Measurements from ENCODE around the gene HNMT.

HNMT gene

DNA sequence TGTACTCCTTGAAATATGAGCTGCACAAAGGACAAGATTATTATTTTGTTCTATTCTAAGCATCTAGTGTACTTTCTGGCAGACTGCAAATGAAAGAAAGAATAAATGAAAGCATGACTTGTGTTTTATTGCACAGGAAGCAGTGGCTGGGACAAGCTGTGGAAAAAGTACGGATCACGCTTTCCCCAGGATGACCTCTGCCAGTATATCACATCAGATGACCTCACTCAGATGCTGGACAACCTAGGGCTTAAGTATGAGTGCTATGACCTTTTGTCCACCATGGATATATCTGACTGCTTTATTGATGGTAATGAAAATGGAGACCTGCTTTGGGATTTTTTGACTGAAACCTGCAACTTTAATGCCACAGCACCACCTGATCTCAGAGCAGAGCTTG, 49.4 kb downstream of the HNMT start:
- DNase-seq (ENCODE audit: low read depth) = no peak
- H3K4me3 ChIP-seq (ENCODE audit: low read depth, low read length) = no peak overlapping the region
- TF ChIP-seq, protein P1, sequence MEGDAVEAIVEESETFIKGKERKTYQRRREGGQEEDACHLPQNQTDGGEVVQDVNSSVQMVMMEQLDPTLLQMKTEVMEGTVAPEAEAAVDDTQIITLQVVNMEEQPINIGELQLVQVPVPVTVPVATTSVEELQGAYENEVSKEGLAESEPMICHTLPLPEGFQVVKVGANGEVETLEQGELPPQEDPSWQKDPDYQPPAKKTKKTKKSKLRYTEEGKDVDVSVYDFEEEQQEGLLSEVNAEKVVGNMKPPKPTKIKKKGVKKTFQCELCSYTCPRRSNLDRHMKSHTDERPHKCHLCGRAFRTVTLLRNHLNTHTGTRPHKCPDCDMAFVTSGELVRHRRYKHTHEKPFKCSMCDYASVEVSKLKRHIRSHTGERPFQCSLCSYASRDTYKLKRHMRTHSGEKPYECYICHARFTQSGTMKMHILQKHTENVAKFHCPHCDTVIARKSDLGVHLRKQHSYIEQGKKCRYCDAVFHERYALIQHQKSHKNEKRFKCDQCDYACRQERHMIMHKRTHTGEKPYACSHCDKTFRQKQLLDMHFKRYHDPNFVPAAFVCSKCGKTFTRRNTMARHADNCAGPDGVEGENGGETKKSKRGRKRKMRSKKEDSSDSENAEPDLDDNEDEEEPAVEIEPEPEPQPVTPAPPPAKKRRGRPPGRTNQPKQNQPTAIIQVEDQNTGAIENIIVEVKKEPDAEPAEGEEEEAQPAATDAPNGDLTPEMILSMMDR (IDR thresholded peaks at IDR 0.05; ENCODE audit: low read depth, low read length, missing control alignments) = no peak
- in situ Hi-C loops (cut with HindIII; ENCODE audit: low sequenced_read_pairs) = no loop called here

DNA sequence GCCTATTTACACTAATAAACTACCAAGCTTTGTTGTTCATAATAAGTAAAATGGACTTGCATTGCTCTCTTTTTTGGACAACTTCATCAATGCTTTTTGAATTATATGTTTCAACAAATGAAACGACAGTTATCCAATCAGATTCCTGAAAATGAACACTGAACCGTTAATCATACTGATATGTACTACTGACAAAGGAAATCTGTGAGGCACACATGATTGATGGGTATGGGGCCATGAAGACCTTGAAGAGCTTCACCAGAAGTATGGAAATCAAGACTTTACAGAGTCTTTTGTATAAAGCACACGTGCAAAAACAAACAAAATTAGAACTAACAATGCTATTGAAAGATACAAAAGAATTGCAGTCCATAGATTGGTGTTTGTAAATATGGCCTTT, 51.2 kb downstream of the HNMT start:
- in situ Hi-C loops (cut with HindIII; ENCODE audit: low sequenced_read_pairs) = no loop called here
- DNase-seq (ENCODE audit: low read depth) = no peak
- TF ChIP-seq, protein P1 (IDR thresholded peaks at IDR 0.05; ENCODE audit: low read depth, low read length, missing control alignments) = no peak
- H3K4me3 ChIP-seq (ENCODE audit: low read depth, low read length) = no peak overlapping the region

DNA sequence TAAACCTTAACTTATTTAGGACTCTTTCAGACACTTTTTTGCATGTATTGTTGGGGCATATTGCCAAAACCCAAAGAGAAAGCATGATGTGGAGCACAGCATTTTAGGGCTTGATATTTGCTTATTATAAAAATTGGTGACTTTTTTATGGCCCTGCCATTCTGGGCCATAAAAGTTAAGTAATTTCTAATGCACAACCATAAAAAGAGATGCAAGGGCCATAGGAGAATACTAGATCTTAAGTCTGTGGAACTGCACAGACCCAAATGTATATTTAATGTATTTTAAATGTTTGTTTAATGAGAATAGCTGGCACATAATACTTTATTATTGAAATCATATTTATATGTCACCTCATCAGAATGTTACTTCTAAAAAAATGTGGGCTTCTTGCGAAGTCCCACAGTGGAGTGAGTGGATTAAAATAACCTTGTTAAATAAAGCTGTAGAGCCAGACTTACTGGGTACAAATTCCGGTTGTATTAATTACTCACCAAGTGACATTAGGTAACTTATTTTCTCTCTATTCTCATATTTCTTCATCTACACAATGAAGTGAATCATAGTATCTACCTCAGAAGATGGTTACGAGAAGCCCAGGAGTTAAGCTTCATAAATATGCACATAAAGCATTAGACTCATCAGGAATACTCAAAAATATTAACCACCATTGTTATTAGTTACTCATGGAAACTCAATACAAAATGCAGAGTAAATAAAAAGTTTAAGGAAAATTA, 52.2 kb downstream of the HNMT start:
- no peak for DNase-seq (ENCODE audit: low read depth)
- no peak overlapping the region for H3K4me3 ChIP-seq (ENCODE audit: low read depth, low read length)
- TF ChIP-seq, protein P1 (IDR thresholded peaks at IDR 0.05; ENCODE audit: low read depth, low read length, missing control alignments) = no peak
- in situ Hi-C loops (cut with HindIII; ENCODE audit: low sequenced_read_pairs) = no loop called here

DNA sequence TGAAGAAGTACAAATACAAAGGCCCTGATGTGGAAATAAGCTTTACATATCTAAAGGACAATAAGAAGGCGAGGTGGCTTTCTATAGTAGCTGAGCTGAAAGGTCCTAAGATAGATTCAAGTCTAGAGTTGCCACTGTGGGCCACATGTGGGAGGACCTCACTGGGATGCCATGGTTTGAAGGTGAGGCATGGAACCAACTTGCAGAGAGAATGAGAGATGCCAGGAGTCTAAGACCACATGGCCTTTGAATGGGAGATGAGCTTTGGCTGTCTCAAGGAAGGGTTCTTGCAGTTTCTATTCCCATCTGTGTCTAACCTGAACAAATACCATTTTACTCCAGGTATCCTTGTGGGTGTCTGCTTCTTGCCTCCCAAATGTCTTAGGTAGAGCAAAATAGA, 53.6 kb downstream of the HNMT start:
- H3K4me3 ChIP-seq (ENCODE audit: low read depth, low read length) = no peak overlapping the region
- in situ Hi-C loops (cut with HindIII; ENCODE audit: low sequenced_read_pairs) = no loop called here
- TF ChIP-seq, protein P1 (IDR thresholded peaks at IDR 0.05; ENCODE audit: low read depth, low read length, missing control alignments) = no peak
- no peak for DNase-seq (ENCODE audit: low read depth)

GRCh38 chr2:138018866-138019688, 54.8 kb downstream of the HNMT start:
- DNase-seq (ENCODE audit: low read depth) = no peak
- TF ChIP-seq, protein P1 (IDR thresholded peaks at IDR 0.05; ENCODE audit: low read depth, low read length, missing control alignments) = no peak
- in situ Hi-C loops (cut with HindIII; ENCODE audit: low sequenced_read_pairs) = no loop called here

GRCh38 chr2:138020432-138020831, 56.2 kb downstream of the HNMT start:
- DNase-seq (ENCODE audit: low read depth) = no peak
- no peak overlapping the region for H3K4me3 ChIP-seq (ENCODE audit: low read depth, low read length)
- TF ChIP-seq, protein P1 (IDR thresholded peaks at IDR 0.05; ENCODE audit: low read depth, low read length, missing control alignments) = no peak
- in situ Hi-C loops (cut with HindIII; ENCODE audit: low sequenced_read_pairs) = no loop called here

More at GRCh38 chr2:138018866-138019688, 54.8 kb downstream of the HNMT start:
- H3K4me3 ChIP-seq (ENCODE audit: low read depth, low read length) = no peak overlapping the region

All from astrocyte of the cerebellum (primary cell).